Prostate gland (tissue), 2 donors: ENCODE data around the gene TMEM158.

Source experiments
- POLR2A ChIP-seq: fragments of 450-650 bp; IDR thresholded peaks from one replicate; pipeline ENCODE4 v1.6.1; 2016; ENCODE audit warnings: antibody characterized with exemption, mild to moderate bottlenecking
- POLR2AphosphoS5 ChIP-seq: sonication (generic); formaldehyde crosslinking; IDR thresholded peaks from one replicate; pipeline ENCODE4 v1.6.1; 2017; ENCODE audit warnings: antibody characterized with exemption
- TF ChIP-seq, protein P1 (sequence below), 4 experiments: fragments of 200-600 bp in 2 of 4; fragments of 450-650 bp in 2 of 4; sonication (generic) in 2 of 4; IDR thresholded peaks; 1 replicate in 3 of 4; 2 replicates in 1 of 4; pipeline ENCODE4 v1.5.1; 2016 to 2019; ENCODE audit warnings: antibody characterized with exemption in 4 of 4, mild to moderate bottlenecking in 2 of 4, moderate library complexity in 2 of 4

- TF ChIP-seq, protein P1, sequence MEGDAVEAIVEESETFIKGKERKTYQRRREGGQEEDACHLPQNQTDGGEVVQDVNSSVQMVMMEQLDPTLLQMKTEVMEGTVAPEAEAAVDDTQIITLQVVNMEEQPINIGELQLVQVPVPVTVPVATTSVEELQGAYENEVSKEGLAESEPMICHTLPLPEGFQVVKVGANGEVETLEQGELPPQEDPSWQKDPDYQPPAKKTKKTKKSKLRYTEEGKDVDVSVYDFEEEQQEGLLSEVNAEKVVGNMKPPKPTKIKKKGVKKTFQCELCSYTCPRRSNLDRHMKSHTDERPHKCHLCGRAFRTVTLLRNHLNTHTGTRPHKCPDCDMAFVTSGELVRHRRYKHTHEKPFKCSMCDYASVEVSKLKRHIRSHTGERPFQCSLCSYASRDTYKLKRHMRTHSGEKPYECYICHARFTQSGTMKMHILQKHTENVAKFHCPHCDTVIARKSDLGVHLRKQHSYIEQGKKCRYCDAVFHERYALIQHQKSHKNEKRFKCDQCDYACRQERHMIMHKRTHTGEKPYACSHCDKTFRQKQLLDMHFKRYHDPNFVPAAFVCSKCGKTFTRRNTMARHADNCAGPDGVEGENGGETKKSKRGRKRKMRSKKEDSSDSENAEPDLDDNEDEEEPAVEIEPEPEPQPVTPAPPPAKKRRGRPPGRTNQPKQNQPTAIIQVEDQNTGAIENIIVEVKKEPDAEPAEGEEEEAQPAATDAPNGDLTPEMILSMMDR (IDR thresholded peaks at IDR 0.05): no peak
- TF ChIP-seq POLR2A: no peak
- no peak for TF ChIP-seq POLR2AphosphoS5
Observed at GRCh38 chr3:45272032-45272810, 46.1 kb upstream of the TMEM158 start.
